NT2/D1 (cell line): ENCODE measurements around the gene DLGAP3.

Source experiments
- SUZ12 ChIP-seq: IDR thresholded peaks from 2 replicates; pipeline ENCODE4 v1.6.1; 2011; ENCODE audit not compliant: insufficient read length, insufficient read depth; ENCODE audit errors: extremely low read depth
- YY1 ChIP-seq: IDR thresholded peaks from 2 replicates; pipeline ENCODE4 v1.6.1; 2011; ENCODE audit not compliant: insufficient read length, insufficient read depth
- ZNF274 ChIP-seq: IDR thresholded peaks from 2 replicates; pipeline ENCODE4 v1.6.1; 2011; ENCODE audit warnings: mild to moderate bottlenecking, low read depth, low read length

GRCh38 chr1:34885405-34886247, 43.8 kb downstream of the DLGAP3 start:
- TF ChIP-seq YY1 (no peak), ZNF274 (no peak), SUZ12 (no peak)
